CMK (cell line): ENCODE results near the gene DUS1L.

Source experiments
- DNase-seq: peaks from one replicate; pipeline ENCODE4 v3.0.0-alpha.2; 2010; ENCODE audit warnings: low read depth

The DUS1L gene

GRCh38 chr17:82087961-82088837, 22.6 kb upstream of the DUS1L start:
- DNase-seq: no peak

GRCh38 chr17:82086941-82087906, 21.6 kb upstream of the DUS1L start:
- no peak for DNase-seq

- no peak for DNase-seq
Measured at GRCh38 chr17:82085931-82086764, 20.5 kb upstream of the DUS1L start.

- no peak for DNase-seq
Measured at GRCh38 chr17:82085031-82085861, 19.6 kb upstream of the DUS1L start.

- no peak for DNase-seq
Measured at GRCh38 chr17:82084373-82085030, 18.9 kb upstream of the DUS1L start.

- no peak for DNase-seq
Measured at GRCh38 chr17:82083533-82084359, 18.1 kb upstream of the DUS1L start.

- DNase-seq: no peak
Measured at GRCh38 chr17:82083009-82083408, 17.4 kb upstream of the DUS1L start.

GRCh38 chr17:82082456-82082855, 16.9 kb upstream of the DUS1L start:
- no peak for DNase-seq

- DNase-seq: no peak
Measured at GRCh38 chr17:82081966-82082365, 16.4 kb upstream of the DUS1L start.

- DNase-seq: no peak
Measured at GRCh38 chr17:82081546-82081945, 15.9 kb upstream of the DUS1L start.

- DNase-seq: no peak
Measured at GRCh38 chr17:82080789-82081464, 15.3 kb upstream of the DUS1L start.

- no peak for DNase-seq
Measured at GRCh38 chr17:82080048-82080788, 14.6 kb upstream of the DUS1L start.

GRCh38 chr17:82079001-82079677, 13.5 kb upstream of the DUS1L start:
- DNase-seq: no peak

GRCh38 chr17:82078433-82078832, 12.8 kb upstream of the DUS1L start:
- no peak for DNase-seq

GRCh38 chr17:82077617-82078358, 12.2 kb upstream of the DUS1L start:
- DNase-seq: no peak

GRCh38 chr17:82076785-82077591, 11.4 kb upstream of the DUS1L start:
- no peak for DNase-seq
